D721Med (cell line): ENCODE data around the gene CAMK1D.

Source experiments
- DNase-seq: peaks from one replicate; pipeline ENCODE4 v3.0.0; 2011; ENCODE audit warnings: low spot score; ENCODE audit not compliant: insufficient read length
- FAIRE-seq: peaks from 2 replicates; lab custom pipeline; 2011; peaks lifted over from hg19 to GRCh38; lab: Jason Lieb, UNC
- CTCF ChIP-seq: IDR thresholded peaks from 2 replicates; pipeline ENCODE4 v1.5.1; 2012; ENCODE audit warnings: mild to moderate bottlenecking, control low read depth; ENCODE audit not compliant: insufficient read depth; ENCODE audit errors: missing control alignments

The CAMK1D gene

DNA sequence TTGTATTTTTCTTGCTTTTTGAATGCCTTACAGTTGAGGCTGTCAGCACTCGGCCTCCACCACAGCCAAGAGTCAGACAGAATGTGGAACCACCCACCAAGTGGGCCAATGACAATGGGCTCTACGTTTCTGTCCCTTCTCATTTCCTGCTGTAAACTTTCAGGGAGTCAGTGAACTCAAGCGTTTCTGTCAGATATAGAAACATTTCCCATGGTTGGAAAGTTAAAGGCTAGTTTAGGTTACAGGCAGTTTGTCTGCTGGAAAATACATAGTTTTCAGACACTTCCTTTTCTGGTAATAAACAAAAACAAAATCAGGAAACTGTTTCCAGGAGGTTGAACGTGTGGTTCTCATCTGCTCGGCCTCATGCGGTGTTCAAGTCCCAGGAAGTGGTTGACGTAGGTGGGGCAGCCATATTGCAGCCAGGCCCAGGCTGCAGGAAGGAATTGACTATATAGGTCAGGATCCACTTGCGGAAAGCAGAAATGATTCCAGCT, 245.1 kb downstream of the CAMK1D start:
- no peak for DNase-seq
- TF ChIP-seq CTCF = no peak
- FAIRE-seq = no peak

GRCh38 chr10:12595936-12596576, 246.7 kb downstream of the CAMK1D start:
- TF ChIP-seq CTCF = no peak
- no peak for FAIRE-seq
- no peak for DNase-seq

- DNase-seq = no peak
- FAIRE-seq = no peak
- no peak for TF ChIP-seq CTCF
Observed at GRCh38 chr10:12597176-12597575, 247.8 kb downstream of the CAMK1D start.

- DNase-seq (no peak), FAIRE-seq (no peak)
- TF ChIP-seq CTCF = no peak
Observed at GRCh38 chr10:12597788-12598765, 248.7 kb downstream of the CAMK1D start.

DNA sequence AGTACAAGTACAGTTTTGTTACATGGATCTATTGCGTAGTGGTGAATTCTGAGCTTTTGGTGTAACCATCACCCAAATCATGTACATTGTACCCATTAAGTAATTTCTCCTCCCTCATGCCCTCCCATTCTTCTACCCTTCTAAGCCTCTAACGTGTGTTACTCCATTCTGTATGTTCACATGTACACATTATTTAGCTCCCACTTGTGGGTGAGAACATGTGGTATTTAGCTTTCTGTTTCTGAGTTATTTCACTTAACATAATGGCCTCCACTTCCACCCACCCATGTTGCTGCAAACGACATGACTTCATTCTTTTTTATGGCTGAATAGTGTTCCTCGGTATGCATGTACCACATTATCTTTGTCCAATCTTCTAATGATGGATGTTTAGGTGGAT, 251.3 kb downstream of the CAMK1D start:
- DNase-seq (no peak), FAIRE-seq (no peak)
- no peak for TF ChIP-seq CTCF

GRCh38 chr10:12602521-12602920, 253.2 kb downstream of the CAMK1D start:
- TF ChIP-seq CTCF = no peak
- DNase-seq = no peak
- FAIRE-seq = no peak
